GM12878 (cell line): Measurements from ENCODE around the gene NGFR. TPM values are rescaled to one million over a fixed set of nuclear protein-coding genes. Genes with fewer than 3 reads are reported as not detected.
A peak's percentile ranks its signal among the peaks of the same experiment; 100 is the strongest.

Experiments used
- ATAC-seq: fragments of 200-7000 bp; cut with Tn5 transposase; 3 replicates; pipeline ENCODE4 v1.9.1; 2020; ENCODE audit warnings: mild to moderate bottlenecking, moderate library complexity
- BruUV-seq: library from RNA; stranded (reverse); fragments of 400-500 nt; replicated peaks from 2 replicates; lab custom pipeline; 2021; lab: Mats Ljungman, UMichigan
- CTCF ChIA-PET: fragments of 300-600 bp; sonication (Branson Sonifier 250); formaldehyde crosslinking; extraction: SDS; loops from one replicate; lab custom pipeline; 2021; ENCODE audit warnings: inconsistent platforms; lab: Yijun Ruan, JAX
- POLR2A ChIA-PET: fragments of 350-600 bp; formaldehyde crosslinking; extraction: SDS; loops from one replicate; lab custom pipeline; 2021; ENCODE audit warnings: inconsistent platforms; lab: Charles Lee
- RAD21 ChIA-PET: fragments of 300-600 bp; sonication (Branson Sonifier 250); formaldehyde crosslinking; loops from one replicate; lab custom pipeline; 2023; ENCODE audit warnings: antibody characterized with exemption; ENCODE audit not compliant: unreplicated experiment; lab: Charles Lee
- SMC1A ChIA-PET: fragments of 300-600 bp; sonication (Branson Sonifier 250); formaldehyde crosslinking; loops from one replicate; lab custom pipeline; 2023; ENCODE audit not compliant: unreplicated experiment, uncharacterized antibody; lab: Charles Lee
- DNase-seq: peaks from one replicate; pipeline ENCODE4 v3.0.0-alpha.2; 2011; ENCODE audit warnings: low read depth, low spot score
- FAIRE-seq: peaks from 3 replicates; lab custom pipeline; 2011; peaks lifted over from hg19 to GRCh38; lab: Jason Lieb, UNC
- H2AFZ ChIP-seq: 2 replicates; pipeline ENCODE4 v1.6.0; 2011; ENCODE audit warnings: low read depth, low read length, control low read depth; ENCODE audit not compliant: control insufficient read depth
- H3K27ac ChIP-seq: 2 replicates; pipeline ENCODE4 v1.5.1; 2011; ENCODE audit warnings: control low read depth; ENCODE audit not compliant: control insufficient read depth, insufficient read depth
- H3K27me3 ChIP-seq, 2 experiments: replicated peaks in 1 of 2; 2 replicates each; pipeline versions ENCODE4 v1.6.0 to v1.6.1; 2011; ENCODE audit warnings: low read length in 1 of 2; ENCODE audit not compliant: control insufficient read depth in 2 of 2, insufficient read depth in 2 of 2
- H3K36me3 ChIP-seq, 2 experiments: 2 replicates each; pipeline ENCODE4 v1.5.1; 2011; ENCODE audit warnings: low read length in 1 of 2; ENCODE audit not compliant: control insufficient read depth in 2 of 2, insufficient read depth in 2 of 2
- H3K4me1 ChIP-seq: 2 replicates; pipeline ENCODE4 v1.6.1; 2011; ENCODE audit warnings: mild to moderate bottlenecking, low read length, moderate library complexity, mixed read lengths; ENCODE audit not compliant: control insufficient read depth, insufficient read depth
- H3K4me2 ChIP-seq: 2 replicates; pipeline ENCODE4 v1.6.0; 2011; ENCODE audit warnings: control low read depth; ENCODE audit not compliant: control insufficient read depth, insufficient read depth
- H3K4me3 ChIP-seq: fragments of 200-600 bp; sonication (generic); 2 replicates; pipeline ENCODE4 v1.5.1; 2016
- H3K79me2 ChIP-seq: 2 replicates; pipeline ENCODE4 v1.6.0; 2011; ENCODE audit warnings: low read length; ENCODE audit not compliant: control insufficient read depth, insufficient read depth
- H3K9ac ChIP-seq: 2 replicates; pipeline ENCODE4 v1.8.0; 2011; ENCODE audit warnings: low read length, control low read depth, mixed read lengths; ENCODE audit not compliant: control insufficient read depth, insufficient read depth
- H3K9me3 ChIP-seq: replicated peaks from 3 replicates; pipeline ENCODE4 v1.5.1; 2011; ENCODE audit warnings: mild to moderate bottlenecking, low read length; ENCODE audit not compliant: control insufficient read depth, insufficient read depth
- H4K20me1 ChIP-seq: 2 replicates; pipeline ENCODE4 v1.6.0; 2011; ENCODE audit not compliant: control insufficient read depth, insufficient read depth
- CEBPB ChIP-seq, 2 experiments: fragments of 150-350 bp in 1 of 2; IDR thresholded peaks; 2 replicates each; pipeline ENCODE4 v1.6.1; 2012 to 2014; ENCODE audit warnings: low read depth in 2 of 2, low read length in 2 of 2, borderline replicate concordance in 1 of 2, inconsistent platforms in 1 of 2
- CHD4 ChIP-seq: fragments of 200-600 bp; sonication (generic); IDR thresholded peaks from 2 replicates; pipeline ENCODE4 v1.6.1; 2016; ENCODE audit warnings: mild to moderate bottlenecking
- CUX1 ChIP-seq: IDR thresholded peaks from 2 replicates; pipeline ENCODE4 v1.6.1; 2012; ENCODE audit warnings: improper control_type of control experiment, low read depth, low read length; ENCODE audit not compliant: insufficient replicate concordance
- E4F1 ChIP-seq: fragments of 450-650 bp; IDR thresholded peaks from 2 replicates; pipeline ENCODE4 v1.6.1; 2018; ENCODE audit warnings: borderline replicate concordance, mild to moderate bottlenecking; ENCODE audit not compliant: partially characterized antibody
- MXI1 ChIP-seq: fragments of 150-350 bp; IDR thresholded peaks from 2 replicates; pipeline ENCODE4 v1.6.1; 2011; ENCODE audit warnings: low read depth, mild to moderate bottlenecking, inconsistent platforms, low read length, improper control_type of control experiment
- STAT3 ChIP-seq: IDR thresholded peaks from 2 replicates; pipeline ENCODE4 v1.6.1; 2011; ENCODE audit warnings: low read depth, low read length, improper control_type of control experiment
- TCF12 ChIP-seq: IDR thresholded peaks from 2 replicates; pipeline ENCODE4 v1.6.1; 2011; ENCODE audit warnings: low read depth, mild to moderate bottlenecking, low read length
- ZSCAN29 ChIP-seq: fragments of 450-650 bp; IDR thresholded peaks from 2 replicates; pipeline ENCODE4 v1.6.1; 2017; ENCODE audit warnings: mild to moderate bottlenecking, moderate library complexity
- WGBS: methylation state at CpG from one replicate; pipeline ENCODE4 v1.1.6; 2016; ENCODE audit warnings: low lambda C conversion rate; ENCODE audit not compliant: insufficient replicate concordance, insufficient coverage; ENCODE audit errors: missing lambda C conversion rate; 5-methylcytosine and 5-hydroxymethylcytosine counted together
- in situ Hi-C: fragments of 300-500 bp; cut with MboI; formaldehyde crosslinking; loops from 9 replicates; pipeline ENCODE4 v1.14.3; 2018; ENCODE audit warnings: mixed read lengths
- intact Hi-C: fragments of 100-400 bp; cut with micrococcal nuclease; formaldehyde crosslinking; loops from one replicate; pipeline ENCODE4 v1.14.2; 2022; ENCODE audit not compliant: unreplicated experiment
- polyA plus RNA-seq, 11 experiments: library from polyadenylated mRNA; depleted of rRNA in 4 of 11; unstranded in 6 of 11; stranded (reverse) in 5 of 11; fragments of >200 nt; fragmentation: Nextera tagmentation in 4 of 11; fragmentation: Illumina TruSeq in 1 of 11; extraction: Ambion mirVana in 4 of 11; extraction: Trizol in 1 of 11; gene quantifications; 1 replicate in 1 of 11; 2 replicates in 10 of 11; pipeline versions ENCODE4 v1.2.1 to v1.2.3, GENCODE V29; 2011 to 2016; ENCODE audit warnings: inconsistent platforms in 2 of 11, missing spikeins in 2 of 11, low read depth in 1 of 11
- total RNA-seq, 4 experiments: library from RNA; depleted of rRNA in 3 of 4; stranded (reverse); fragments of >200 nt in 3 of 4; fragmentation: Illumina TruSeq in 1 of 4; extraction: Trizol in 1 of 4; gene quantifications; 2 replicates each; pipeline versions ENCODE4 v1.2.1 to v1.2.3, GENCODE V29; 2013 to 2021

Gene NGFR
- total and polyA plus RNA-seq, 10 of the 15 experiments (the other 5 are each of a cell fraction or from before 2014, with no cell fraction given), result 0.05 to 0.28 (median 0.08) TPM; not detected in 1

- H3K36me3 ChIP-seq, result no peaks in the 10 kb centered on the region
- H3K4me2 ChIP-seq, result no peak overlapping the region
- ATAC-seq (no peak), FAIRE-seq (no peak)
- ChIA-PET CTCF (interaction anchor here (0.9 to 1.3 kb wide), 5 partner anchors 8 to 194 kb away, joined by 3 to 5 read pairs (median 3); no protein-coding TSS in a partner anchor), SMC1A (no interaction called here)
- BruUV-seq, result no TSS peak
- no peaks in the 10 kb centered on the region; a peak in 2 of 4 replicates for H3K27me3 ChIP-seq
- H3K4me1 ChIP-seq, result peaks cover 7% of the 10 kb centered on the region
- in situ Hi-C loops, result no loop called here
- H3K27ac ChIP-seq, result no peak overlapping the region
- TF ChIP-seq TCF12 (peak; percentile 85; the same call in 1 of the 2 replicates), CEBPB (IDR thresholded peaks at IDR 0.05; ENCODE audit: borderline replicate concordance in 1 of 2, low read depth in 2 of 2, low read length in 2 of 2) (no peak)
- TF ChIP-seq, all 136 proteins: peak for 1
- Histone ChIP-seq H4K20me1 (no peaks in the 10 kb centered on the region), H3K9ac (no peak overlapping the region), H3K79me2 (no peaks in the 10 kb centered on the region), H3K4me3 (no peak overlapping the region), H3K9me3 (no peaks in the 10 kb centered on the region), H2AFZ (no peak overlapping the region)
- RAD21 ChIA-PET, result no interaction called here
- WGBS, result 26% methylated on average over 13 of the region's 13 CpGs
- DNase-seq, result no peak
- intact Hi-C loops, result no loop called here
- POLR2A ChIA-PET, result no interaction called here
Measured at GRCh38 chr17:49510059-49510719, 15.1 kb downstream of the NGFR start.

GRCh38 chr17:49510720-49511110, 15.6 kb downstream of the NGFR start:
- in situ Hi-C loops, result no loop called here
- FAIRE-seq (no peak), ATAC-seq (no peak), DNase-seq (no peak)
- Histone ChIP-seq H2AFZ (no peak overlapping the region), H3K9ac (no peak overlapping the region), H3K27me3 (no peaks in the 10 kb centered on the region; a peak in 2 of 4 replicates), H3K27ac (no peak overlapping the region), H3K79me2 (no peaks in the 10 kb centered on the region), H3K4me2 (no peak overlapping the region), H4K20me1 (no peaks in the 10 kb centered on the region), H3K4me3 (no peak overlapping the region), H3K4me1 (peaks cover 12% of the 10 kb centered on the region), H3K9me3 (no peaks in the 10 kb centered on the region), H3K36me3 (no peaks in the 10 kb centered on the region)
- SMC1A ChIA-PET, result interaction anchor here (0.6 kb wide), 1 partner anchor 54 kb away, joined by 3 read pairs; no protein-coding TSS in a partner anchor
- intact Hi-C loops, result no loop called here
- RAD21 ChIA-PET, result no interaction called here
- no TSS peak for BruUV-seq
- WGBS, result 46% methylated on average over 4 of the region's 5 CpGs
- CTCF ChIA-PET, result interaction anchor here (0.7 to 1.3 kb wide), 5 partner anchors 9 to 195 kb away, joined by 3 to 5 read pairs (median 3); no protein-coding TSS in a partner anchor
- POLR2A ChIA-PET, result no interaction called here
- TF ChIP-seq CHD4, result no peak
- TF ChIP-seq MXI1, result no peak
- no peak for TF ChIP-seq CUX1
- TF ChIP-seq E4F1, result no peak
- TF ChIP-seq ZSCAN29, result no peak
- no peak for TF ChIP-seq STAT3
